AG04450 (cell line): Measurements from ENCODE around the gene OR5K4. TPM values are rescaled to one million over a fixed set of nuclear protein-coding genes. Genes with fewer than 3 reads are reported as not detected.

ENCODE experiments used
- CTCF ChIA-PET: fragments of 300-600, 350-600 bp; formaldehyde crosslinking; extraction: SDS; loops from one replicate; lab custom pipeline; 2022; ENCODE audit warnings: antibody characterized with exemption, inconsistent platforms; lab: Charles Lee
- POLR2A ChIA-PET: fragments of 350-600 bp; formaldehyde crosslinking; extraction: SDS; loops from one replicate; lab custom pipeline; 2021; ENCODE audit warnings: antibody characterized with exemption, inconsistent platforms; lab: Yijun Ruan, JAX
- DNase-seq: peaks from one replicate; pipeline ENCODE4 v3.0.0-alpha.2; 2011; ENCODE audit warnings: low read depth, low spot score
- H3K27ac ChIP-seq: one replicate; pipeline ENCODE4 v1.5.1; 2012; ENCODE audit warnings: low read depth, low read length, control low read depth
- H3K27me3 ChIP-seq: one replicate; pipeline ENCODE4 v1.6.0; 2012; ENCODE audit warnings: low read length; ENCODE audit not compliant: control insufficient read depth, insufficient read depth
- H3K4me3 ChIP-seq: 2 replicates; pipeline ENCODE4 v1.5.1; 2011; ENCODE audit warnings: mild to moderate bottlenecking, low read depth, low read length, control low read depth
- H3K9me3 ChIP-seq: 2 replicates; pipeline ENCODE4 v1.5.1; 2012; ENCODE audit warnings: low read length; ENCODE audit not compliant: control insufficient read depth, insufficient read depth
- polyA plus RNA-seq: library from polyadenylated mRNA; depleted of rRNA; stranded (reverse); fragments of >200 nt; gene quantifications from 2 replicates; pipeline ENCODE4 v1.2.3, GENCODE V29; 2011
- TF ChIP-seq, protein P1 (sequence below): IDR thresholded peaks from 2 replicates; pipeline ENCODE4 v1.5.1; 2011; ENCODE audit warnings: low read depth, low read length, control low read depth, inconsistent platforms

The OR5K4 gene
- polyA plus RNA-seq, 1 experiment, result not detected

- H3K27ac ChIP-seq, result no peak overlapping the region
- no peaks in the 10 kb centered on the region for H3K27me3 ChIP-seq
- CTCF ChIA-PET, result no interaction called here
- POLR2A ChIA-PET, result no interaction called here
- TF ChIP-seq, protein P1, sequence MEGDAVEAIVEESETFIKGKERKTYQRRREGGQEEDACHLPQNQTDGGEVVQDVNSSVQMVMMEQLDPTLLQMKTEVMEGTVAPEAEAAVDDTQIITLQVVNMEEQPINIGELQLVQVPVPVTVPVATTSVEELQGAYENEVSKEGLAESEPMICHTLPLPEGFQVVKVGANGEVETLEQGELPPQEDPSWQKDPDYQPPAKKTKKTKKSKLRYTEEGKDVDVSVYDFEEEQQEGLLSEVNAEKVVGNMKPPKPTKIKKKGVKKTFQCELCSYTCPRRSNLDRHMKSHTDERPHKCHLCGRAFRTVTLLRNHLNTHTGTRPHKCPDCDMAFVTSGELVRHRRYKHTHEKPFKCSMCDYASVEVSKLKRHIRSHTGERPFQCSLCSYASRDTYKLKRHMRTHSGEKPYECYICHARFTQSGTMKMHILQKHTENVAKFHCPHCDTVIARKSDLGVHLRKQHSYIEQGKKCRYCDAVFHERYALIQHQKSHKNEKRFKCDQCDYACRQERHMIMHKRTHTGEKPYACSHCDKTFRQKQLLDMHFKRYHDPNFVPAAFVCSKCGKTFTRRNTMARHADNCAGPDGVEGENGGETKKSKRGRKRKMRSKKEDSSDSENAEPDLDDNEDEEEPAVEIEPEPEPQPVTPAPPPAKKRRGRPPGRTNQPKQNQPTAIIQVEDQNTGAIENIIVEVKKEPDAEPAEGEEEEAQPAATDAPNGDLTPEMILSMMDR, result no peak
- no peak overlapping the region for H3K4me3 ChIP-seq
- no peak for DNase-seq
- H3K9me3 ChIP-seq, result no peaks in the 10 kb centered on the region
Observed at GRCh38 chr3:98371186-98371585, 17.5 kb downstream of the OR5K4 start.

- no peak for DNase-seq
- TF ChIP-seq, protein P1, result no peak
- Histone ChIP-seq H3K4me3 (no peak overlapping the region), H3K27me3 (no peaks in the 10 kb centered on the region), H3K27ac (no peak overlapping the region), H3K9me3 (no peaks in the 10 kb centered on the region)
- CTCF ChIA-PET, result no interaction called here
- POLR2A ChIA-PET, result no interaction called here
Observed at GRCh38 chr3:98371853-98372252, 18.2 kb downstream of the OR5K4 start.

DNA sequence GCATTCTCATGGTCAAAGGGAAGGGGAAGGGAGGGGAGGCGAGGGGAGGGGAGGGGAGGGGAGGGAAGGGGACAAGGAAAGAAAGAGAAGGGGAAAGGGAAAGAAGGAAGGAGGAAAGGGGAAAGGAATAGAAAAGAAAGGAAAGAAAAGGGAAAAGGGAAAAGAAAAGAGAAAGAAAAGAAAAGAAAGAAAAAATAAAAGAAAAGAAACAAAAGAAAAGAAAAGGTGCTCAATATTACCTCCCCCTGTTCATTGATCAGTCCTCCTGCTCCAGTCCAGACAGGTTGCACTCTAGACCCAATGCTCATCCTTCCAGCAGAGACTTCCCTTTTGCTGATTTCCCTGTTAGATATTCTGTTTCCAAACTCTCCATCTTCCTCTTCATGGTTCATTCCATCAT is 18.8 kb downstream of the OR5K4 start:
- DNase-seq, result no peak
- POLR2A ChIA-PET, result no interaction called here
- H3K27ac ChIP-seq, result no peak overlapping the region
- H3K27me3 ChIP-seq, result no peaks in the 10 kb centered on the region
- TF ChIP-seq, protein P1, result no peak
- CTCF ChIA-PET, result interaction anchor here (0.6 kb wide), 1 partner anchor 28 kb away, joined by 3 read pairs; no protein-coding TSS in a partner anchor
- H3K9me3 ChIP-seq, result no peaks in the 10 kb centered on the region
- no peak overlapping the region for H3K4me3 ChIP-seq

GRCh38 chr3:98376631-98377030 is 23.0 kb downstream of the OR5K4 start:
- CTCF ChIA-PET, result no interaction called here
- TF ChIP-seq, protein P1, result no peak
- DNase-seq, result no peak

DNA sequence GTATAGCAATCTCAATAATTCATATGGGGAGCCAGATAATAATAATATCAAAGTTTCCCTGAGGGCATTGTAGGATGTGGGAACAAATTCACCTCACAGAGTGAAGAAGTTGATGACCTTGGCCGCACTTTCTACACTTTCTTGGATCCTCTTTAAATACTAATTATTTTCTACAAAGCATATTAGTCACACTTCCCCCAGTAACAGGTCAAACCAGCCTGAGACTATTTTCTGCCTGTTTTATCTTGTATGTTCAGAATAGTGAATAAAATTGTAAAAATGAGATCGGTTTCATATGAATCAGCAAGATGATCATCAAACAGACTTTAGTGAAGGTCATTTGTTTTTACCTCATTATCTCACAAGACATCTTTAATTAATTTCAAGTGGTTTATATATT is 34.5 kb downstream of the OR5K4 start:
- ChIA-PET CTCF (no interaction called here), POLR2A (no interaction called here)
- TF ChIP-seq, protein P1, result no peak
- no peak overlapping the region for H3K27ac ChIP-seq
- H3K4me3 ChIP-seq, result no peak overlapping the region
- no peak for DNase-seq
- H3K9me3 ChIP-seq, result no peaks in the 10 kb centered on the region
- no peaks in the 10 kb centered on the region for H3K27me3 ChIP-seq

More at GRCh38 chr3:98376631-98377030, 23.0 kb downstream of the OR5K4 start:
- Histone ChIP-seq H3K27me3 (no peaks in the 10 kb centered on the region), H3K4me3 (no peak overlapping the region), H3K9me3 (no peaks in the 10 kb centered on the region), H3K27ac (no peak overlapping the region)
- POLR2A ChIA-PET, result no interaction called here
